CD4-positive, CD25-positive, alpha-beta regulatory T cell (primary cell): ENCODE data around the gene PAXX. TPM values are rescaled to one million over a fixed set of nuclear protein-coding genes. Genes with fewer than 3 reads are reported as not detected.

ENCODE experiments used
- ATAC-seq, 2 donors: fragments of 150-1000 bp; cut with Tn5 transposase; one replicate each; pipeline ENCODE4 v1.10.0; 2021; ENCODE audit warnings: low read depth in 2 of 2, moderate number of reproducible peaks in 2 of 2, moderate library complexity in 1 of 2
- DNase-seq, 3 donors: peaks; one replicate each; pipeline versions ENCODE4 v3.0.0 to v3.0.0-alpha.2; 2012 to 2022; ENCODE audit warnings: mixed read lengths in 1 of 3
- H3K27ac ChIP-seq: one replicate; pipeline ENCODE4 v1.7.0; 2013; ENCODE audit warnings: mild to moderate bottlenecking, low read length; ENCODE audit not compliant: insufficient read depth, poor library complexity, severe bottlenecking
- H3K27me3 ChIP-seq: one replicate; pipeline ENCODE4 v1.7.0; 2013; ENCODE audit warnings: low read length; ENCODE audit not compliant: control insufficient read depth, insufficient read depth
- H3K36me3 ChIP-seq: one replicate; pipeline ENCODE4 v1.7.0; 2013; ENCODE audit warnings: mild to moderate bottlenecking, low read length, moderate library complexity; ENCODE audit not compliant: control insufficient read depth, insufficient read depth
- H3K4me1 ChIP-seq: 2 replicates; pipeline ENCODE4 v1.7.0; 2013; ENCODE audit warnings: mild to moderate bottlenecking, low read length; ENCODE audit not compliant: insufficient read depth, control insufficient read depth, poor library complexity, severe bottlenecking
- H3K4me3 ChIP-seq: one replicate; pipeline ENCODE4 v1.7.0; 2013; ENCODE audit warnings: low read depth, mild to moderate bottlenecking, low read length, moderate library complexity
- H3K9me3 ChIP-seq, 2 experiments: 1 replicate in 1 of 2; 2 replicates in 1 of 2; pipeline ENCODE4 v1.7.0; 2013; ENCODE audit warnings: low read length in 2 of 2, mild to moderate bottlenecking in 1 of 2, moderate library complexity in 1 of 2; ENCODE audit not compliant: control insufficient read depth in 2 of 2
- H3K27ac Mint-ChIP-seq, 3 donors: one replicate each; pipeline ENCODE4 v1.8.0; 2020 to 2022; ENCODE audit warnings: mild to moderate bottlenecking in 3 of 3, mixed read lengths in 3 of 3, moderate library complexity in 2 of 3
- H3K27me3 Mint-ChIP-seq: one replicate; pipeline ENCODE4 v1.8.0; 2022; ENCODE audit warnings: mild to moderate bottlenecking, mixed read lengths
- H3K36me3 Mint-ChIP-seq: one replicate; pipeline ENCODE4 v1.8.0; 2020; ENCODE audit warnings: mixed read lengths
- H3K4me1 Mint-ChIP-seq, 4 donors: one replicate each; pipeline ENCODE4 v1.8.0; 2020 to 2022; ENCODE audit warnings: mixed read lengths in 4 of 4, mild to moderate bottlenecking in 1 of 4
- H3K4me3 Mint-ChIP-seq, 4 donors: one replicate each; pipeline ENCODE4 v1.8.0; 2020 to 2022; ENCODE audit warnings: mild to moderate bottlenecking in 4 of 4, mixed read lengths in 4 of 4, moderate library complexity in 3 of 4
- H3K9me3 Mint-ChIP-seq, 7 donors: one replicate each; pipeline ENCODE4 v1.8.0; 2020 to 2022; ENCODE audit warnings: mixed read lengths in 7 of 7, mild to moderate bottlenecking in 3 of 7, moderate library complexity in 2 of 7
- polyA plus RNA-seq, 4 donors: library from polyadenylated mRNA; unstranded; fragments of 300-500 nt; fragmentation: Illumina TruSeq; gene quantifications; one replicate each; pipeline ENCODE4 v1.2.3, GENCODE V29; 2021
- total RNA-seq: library from RNA; stranded (reverse); gene quantifications from one replicate; pipeline ENCODE4 v1.2.3, GENCODE V29; 2022

PAXX gene
- total and polyA plus RNA-seq, 5 donors from 2014 or later = 46.7 to 83.3 (median 66.4) TPM

DNA sequence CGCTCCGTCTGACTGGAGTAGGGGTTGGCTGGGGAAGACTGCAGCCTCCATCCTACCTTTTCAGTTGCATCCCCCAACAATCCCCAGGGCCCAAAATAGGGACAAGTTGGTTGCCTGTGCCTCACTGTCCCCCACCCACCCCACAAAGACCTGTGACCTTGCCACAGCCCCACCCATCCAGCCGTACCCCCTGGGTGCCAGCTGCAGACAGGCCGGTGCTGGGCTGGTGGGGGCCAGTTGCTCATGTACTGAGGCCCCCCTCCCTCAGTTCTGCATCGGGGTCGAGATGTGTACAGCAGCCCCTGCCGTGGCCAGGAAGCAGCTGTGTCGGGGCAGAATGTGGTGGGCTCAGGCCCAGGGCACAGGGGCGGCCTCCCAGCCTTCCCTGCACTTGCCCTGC lies 9.1 kb upstream of the PAXX start:
- Mint-ChIP-seq H3K36me3 (peaks cover 3% of the 10 kb centered on the region), H3K27me3 (peaks cover 37% of the 10 kb centered on the region), H3K27ac (no peak overlapping the region), H3K9me3 (peaks cover 0 to 2% (median 0%) of the 10 kb centered on the region in 7 donors), H3K4me3 (no peak overlapping the region), H3K4me1 (peaks cover 0 to 18% (median 3%) of the 10 kb centered on the region in 4 donors)
- peaks cover 7% of the 10 kb centered on the region for H3K27me3 ChIP-seq
- ATAC-seq = no peak
- no peak overlapping the region for H3K27ac ChIP-seq
- H3K4me3 ChIP-seq = no peak overlapping the region
- peaks cover 8% of the 10 kb centered on the region for H3K4me1 ChIP-seq
- no peak for DNase-seq
- no peaks in the 10 kb centered on the region for H3K36me3 ChIP-seq
- H3K9me3 ChIP-seq = no peaks in the 10 kb centered on the region

DNA sequence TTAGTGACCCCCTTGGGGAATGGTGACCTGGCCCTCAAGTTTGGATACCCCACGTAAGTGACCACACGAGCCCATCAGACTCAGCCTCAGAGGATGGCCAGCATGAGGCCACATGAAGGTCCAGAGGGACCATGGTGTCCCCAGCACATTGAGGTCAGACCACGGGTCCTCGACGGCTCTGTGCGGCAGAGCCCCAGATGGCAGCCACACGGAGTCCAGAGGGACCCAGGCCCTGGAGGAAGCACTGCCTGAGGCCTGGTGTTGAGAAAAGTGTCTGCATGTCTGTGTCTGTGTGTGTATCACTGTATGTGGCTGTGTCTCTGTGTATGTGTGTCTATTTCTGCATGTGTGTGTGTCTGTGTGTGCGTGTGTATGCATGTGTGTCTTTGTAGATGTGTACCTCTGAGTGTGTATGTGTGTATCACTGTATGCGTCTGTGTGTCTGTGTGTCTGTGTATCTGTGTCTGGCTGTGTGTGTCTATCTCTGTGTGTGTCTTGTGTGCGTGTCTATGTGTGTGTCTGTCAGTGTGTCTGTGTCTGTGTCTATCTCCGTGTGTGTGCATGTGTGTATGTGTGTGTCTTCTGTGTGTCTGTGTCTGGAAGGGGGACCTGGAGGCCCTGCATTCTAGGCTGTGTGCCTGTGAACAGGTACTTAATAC lies 8.4 kb upstream of the PAXX start:
- Mint-ChIP-seq H3K27ac (peak overlapping the region in 2 of 3 donors; percentile 12 to 42), H3K9me3 (peaks cover 0 to 2% (median 0%) of the 10 kb centered on the region in 7 donors), H3K36me3 (peaks cover 3% of the 10 kb centered on the region), H3K4me1 (peaks cover 0 to 18% (median 3%) of the 10 kb centered on the region in 4 donors), H3K4me3 (peak overlapping the region in 2 of 4 donors; percentile 19 to 40), H3K27me3 (peaks cover 40% of the 10 kb centered on the region)
- Histone ChIP-seq H3K27me3 (peaks cover 7% of the 10 kb centered on the region), H3K9me3 (no peaks in the 10 kb centered on the region), H3K4me3 (no peak overlapping the region), H3K36me3 (no peaks in the 10 kb centered on the region), H3K27ac (no peak overlapping the region), H3K4me1 (peaks cover 8% of the 10 kb centered on the region)
- DNase-seq = no peak
- ATAC-seq = no peak

DNA sequence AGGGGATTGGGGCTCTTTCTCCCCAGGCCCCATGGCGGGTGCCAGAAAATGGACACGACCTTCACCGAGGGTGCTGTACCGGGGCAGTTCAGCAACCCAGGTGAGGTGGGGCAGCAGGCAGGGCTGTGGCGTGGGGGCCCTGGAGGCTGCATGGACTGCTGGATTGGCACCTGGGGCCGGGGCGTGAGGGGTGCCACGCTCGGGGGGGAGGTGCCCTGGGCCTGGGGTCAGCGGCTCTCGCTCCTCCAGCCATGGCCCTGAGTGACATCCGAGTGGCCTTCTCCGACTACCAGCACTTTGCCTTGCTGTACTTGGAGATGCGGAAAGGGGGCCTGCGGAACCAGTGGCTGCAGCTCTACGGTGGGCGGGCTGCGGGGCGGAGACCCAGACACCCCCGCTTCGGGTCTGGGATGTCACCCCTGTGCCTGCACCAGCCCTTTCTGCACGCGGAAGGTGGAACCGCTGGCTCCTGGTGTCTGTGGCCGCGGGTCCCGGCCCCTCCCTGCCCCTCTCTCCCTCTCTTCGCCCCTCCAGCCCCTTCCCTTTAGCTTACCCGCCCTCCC lies 7.7 kb upstream of the PAXX start:
- no peak overlapping the region for H3K4me3 ChIP-seq
- peaks cover 3% of the 10 kb centered on the region for H3K36me3 Mint-ChIP-seq
- no peaks in the 10 kb centered on the region for H3K9me3 ChIP-seq
- H3K27ac Mint-ChIP-seq = no peak overlapping the region
- H3K9me3 Mint-ChIP-seq = peaks cover 0 to 2% (median 0%) of the 10 kb centered on the region in 7 donors
- peaks cover 0 to 18% (median 3%) of the 10 kb centered on the region in 4 donors for H3K4me1 Mint-ChIP-seq
- H3K27me3 Mint-ChIP-seq = peaks cover 47% of the 10 kb centered on the region
- H3K36me3 ChIP-seq = no peaks in the 10 kb centered on the region
- no peak overlapping the region for H3K27ac ChIP-seq
- no peak overlapping the region for H3K4me3 Mint-ChIP-seq
- peaks cover 7% of the 10 kb centered on the region for H3K27me3 ChIP-seq
- ATAC-seq (peak in 1 of 2 donors; percentile 5), DNase-seq (no peak)
- peaks cover 8% of the 10 kb centered on the region for H3K4me1 ChIP-seq

DNA sequence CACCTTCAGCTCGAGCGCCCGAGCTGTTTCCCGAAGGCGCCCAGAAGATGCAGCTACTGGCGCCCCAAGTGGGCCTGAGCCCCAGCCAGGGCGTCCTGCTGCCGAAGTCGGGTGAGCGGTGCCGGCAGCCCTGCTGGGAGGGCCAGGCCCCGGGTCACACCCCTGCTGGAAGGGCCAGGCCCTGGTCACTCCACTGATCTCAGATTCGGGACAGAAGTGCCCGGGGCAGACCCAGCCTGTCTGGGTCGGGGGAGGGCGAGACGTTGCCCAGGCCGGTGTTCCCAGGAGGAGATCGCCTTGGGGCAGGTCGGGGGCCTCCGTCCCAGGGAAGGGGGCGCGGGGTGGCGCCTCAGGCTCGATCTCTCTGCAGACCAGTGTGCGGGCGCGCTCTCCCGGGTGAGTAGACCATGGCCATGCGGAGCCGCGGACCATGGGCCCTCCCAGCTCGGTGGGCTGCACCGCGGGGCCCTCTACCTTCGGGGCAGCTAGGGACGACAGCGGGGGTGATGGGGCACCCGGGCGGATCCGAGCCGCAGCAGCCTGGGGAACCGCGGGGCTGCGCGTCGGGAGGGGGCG lies 7.1 kb upstream of the PAXX start:
- Mint-ChIP-seq H3K9me3 (peaks cover 0 to 4% (median 0%) of the 10 kb centered on the region in 7 donors), H3K4me3 (no peak overlapping the region), H3K27ac (no peak overlapping the region), H3K36me3 (peaks cover 3% of the 10 kb centered on the region), H3K27me3 (peaks cover 49% of the 10 kb centered on the region), H3K4me1 (peaks cover 0 to 18% (median 3%) of the 10 kb centered on the region in 4 donors)
- no peak overlapping the region for H3K27ac ChIP-seq
- peaks cover 8% of the 10 kb centered on the region for H3K4me1 ChIP-seq
- no peak for DNase-seq
- H3K4me3 ChIP-seq = no peak overlapping the region
- peaks cover 7% of the 10 kb centered on the region for H3K27me3 ChIP-seq
- no peaks in the 10 kb centered on the region for H3K36me3 ChIP-seq
- H3K9me3 ChIP-seq = no peaks in the 10 kb centered on the region
- no peak for ATAC-seq

DNA sequence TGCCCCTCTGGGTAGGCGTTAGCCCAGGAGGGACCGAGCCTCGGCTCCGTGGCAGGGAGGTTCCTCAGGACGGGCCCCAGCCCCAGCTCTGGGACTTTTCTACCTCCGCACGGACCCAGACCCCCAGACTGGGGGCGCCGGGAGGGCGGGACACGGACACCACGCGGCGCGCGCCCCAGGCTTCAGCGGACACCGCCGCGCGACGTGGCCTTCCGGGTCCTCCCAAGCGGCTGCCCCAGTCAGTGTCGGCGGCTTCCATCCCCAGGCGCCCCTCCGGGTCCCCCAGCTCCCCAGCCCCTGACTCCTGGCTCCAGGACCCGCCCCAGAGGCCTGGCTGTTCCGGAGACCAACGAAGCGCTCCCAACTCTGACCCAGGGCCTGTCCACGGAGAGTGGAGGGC lies 6.4 kb upstream of the PAXX start:
- no peak overlapping the region for H3K4me3 ChIP-seq
- ATAC-seq (no peak), DNase-seq (no peak)
- peaks cover 7% of the 10 kb centered on the region for H3K27me3 ChIP-seq
- peaks cover 8% of the 10 kb centered on the region for H3K4me1 ChIP-seq
- no peaks in the 10 kb centered on the region for H3K36me3 ChIP-seq
- H3K9me3 Mint-ChIP-seq = peaks cover 0 to 4% (median 0%) of the 10 kb centered on the region in 7 donors
- peaks cover 44% of the 10 kb centered on the region for H3K27me3 Mint-ChIP-seq
- no peaks in the 10 kb centered on the region for H3K9me3 ChIP-seq
- no peak overlapping the region for H3K27ac Mint-ChIP-seq
- H3K4me1 Mint-ChIP-seq = peaks cover 0 to 22% (median 3%) of the 10 kb centered on the region in 4 donors
- H3K27ac ChIP-seq = no peak overlapping the region
- H3K4me3 Mint-ChIP-seq = no peak overlapping the region
- peaks cover 3% of the 10 kb centered on the region for H3K36me3 Mint-ChIP-seq

DNA sequence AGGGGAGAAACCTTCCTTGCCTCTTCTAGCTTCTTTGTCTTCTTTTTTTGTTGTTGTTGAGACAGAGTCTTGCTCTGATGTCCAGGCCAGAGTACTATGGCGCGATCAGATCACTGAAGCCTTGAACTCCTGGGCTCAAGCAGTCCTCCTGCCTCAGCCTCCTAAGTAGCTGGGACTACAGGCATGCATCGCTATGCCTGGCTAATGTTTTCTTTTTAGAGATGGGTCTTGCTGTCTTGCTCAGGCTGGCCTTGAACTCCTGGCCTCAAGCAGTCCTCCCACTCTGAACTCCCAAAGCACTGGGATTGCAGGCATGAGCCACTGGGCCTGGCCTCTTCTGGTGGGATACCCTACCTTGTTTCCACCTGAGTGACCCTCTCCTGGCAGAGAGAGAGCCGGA lies 3.4 kb upstream of the PAXX start:
- no peak overlapping the region for H3K4me3 ChIP-seq
- no peaks in the 10 kb centered on the region for H3K36me3 ChIP-seq
- ATAC-seq = no peak
- H3K36me3 Mint-ChIP-seq = peaks cover 1% of the 10 kb centered on the region
- peak overlapping the region in 2 of 4 donors; percentile 38 to 57 for H3K4me3 Mint-ChIP-seq
- no peak overlapping the region for H3K27ac Mint-ChIP-seq
- H3K9me3 ChIP-seq = no peaks in the 10 kb centered on the region
- H3K27me3 Mint-ChIP-seq = peaks cover 30% of the 10 kb centered on the region
- peaks cover 6% of the 10 kb centered on the region for H3K27me3 ChIP-seq
- H3K4me1 ChIP-seq = peaks cover 24% of the 10 kb centered on the region
- H3K9me3 Mint-ChIP-seq = peaks cover 0 to 4% (median 0%) of the 10 kb centered on the region in 7 donors
- peaks cover 0 to 27% (median 10%) of the 10 kb centered on the region in 4 donors for H3K4me1 Mint-ChIP-seq
- no peak overlapping the region for H3K27ac ChIP-seq
- DNase-seq = no peak

DNA sequence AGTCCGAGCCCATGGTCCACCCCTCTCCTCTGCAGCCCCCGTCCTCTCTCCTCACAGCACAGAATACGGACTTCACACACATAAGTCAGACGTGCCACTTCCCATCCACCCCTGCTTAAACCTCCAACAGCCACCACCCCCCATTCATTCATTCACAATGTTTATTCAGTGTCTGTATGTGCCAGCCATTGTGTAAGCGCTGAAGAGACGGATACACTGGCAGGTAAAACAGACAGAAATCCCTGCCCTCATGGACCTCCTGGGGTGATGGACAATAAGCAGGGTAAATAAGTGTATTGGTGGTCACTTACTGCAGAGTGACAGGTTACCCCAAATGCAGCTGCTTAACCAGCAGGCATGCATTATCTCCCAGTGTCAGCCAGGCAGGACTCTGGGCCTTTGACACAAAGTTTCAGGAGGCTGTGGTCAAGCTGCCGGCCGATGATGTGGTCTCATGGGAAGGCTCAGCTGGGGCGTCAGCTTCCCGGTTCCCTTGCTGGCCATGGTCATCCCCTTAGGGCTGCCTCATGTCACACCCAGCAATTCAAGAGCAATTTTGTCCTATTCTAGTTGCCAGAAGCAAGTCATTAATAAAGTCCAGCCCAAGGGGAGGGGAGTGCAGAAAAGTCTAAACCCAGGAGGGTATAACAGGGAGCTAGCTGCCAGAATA lies 1.8 kb upstream of the PAXX start:
- H3K9me3 ChIP-seq = no peaks in the 10 kb centered on the region
- no peak overlapping the region for H3K4me3 ChIP-seq
- no peaks in the 10 kb centered on the region for H3K36me3 Mint-ChIP-seq
- no peak for DNase-seq
- H3K27ac Mint-ChIP-seq = peak overlapping the region in 1 of 3 donors; percentile 75
- H3K4me3 Mint-ChIP-seq = peak overlapping the region; percentile 77 to 89 (median 86)
- H3K27me3 ChIP-seq = peaks cover 2% of the 10 kb centered on the region
- H3K27ac ChIP-seq = no peak overlapping the region
- H3K27me3 Mint-ChIP-seq = peaks cover 24% of the 10 kb centered on the region
- H3K36me3 ChIP-seq = no peaks in the 10 kb centered on the region
- peaks cover 0 to 4% (median 0%) of the 10 kb centered on the region in 7 donors for H3K9me3 Mint-ChIP-seq
- peaks cover 26% of the 10 kb centered on the region for H3K4me1 ChIP-seq
- peaks cover 0 to 23% (median 9%) of the 10 kb centered on the region in 4 donors for H3K4me1 Mint-ChIP-seq
- no peak for ATAC-seq
